Measurements from ENCODE around the gene ATP6AP1.
"Not testable (repeated sequence)": the region's sequence is repeated elsewhere in the genome, so short reads cannot be mapped to it uniquely, and the experiment has no call there.

The ATP6AP1 gene

GRCh38 chrX:154428176-154429171 is at the start of gene ATP6AP1:
Gene ATP6AP1 (plus strand): TSS chrX:154428677. CDS start chrX:154428693, 16 bp downstream.
- TF ChIP-seq JUND (IDR thresholded peaks at IDR 0.05; ENCODE audit: low read depth): no peak
- in situ Hi-C loops (cut with HindIII; ENCODE audit: low pct_unique_long_range_greater_than_20kb, low sequenced_read_pairs): no loop called here
- peak; percentile 68 to 92 for DNase-seq (ENCODE audit: low read depth in 1 of 2, low spot score in 1 of 2)

GRCh38 chrX:154378799-154379568 is 49.5 kb upstream of the ATP6AP1 start, which contains the start of gene EMD:
Gene EMD (plus strand): TSS chrX:154379295. CDS start chrX:154379485, 190 bp downstream.
- TF ChIP-seq JUND (IDR thresholded peaks at IDR 0.05; ENCODE audit: low read depth): no peak
- DNase-seq (ENCODE audit: low read depth in 1 of 2, low spot score in 1 of 2): peak; percentile 63 to 96
- in situ Hi-C loops (cut with HindIII; ENCODE audit: low pct_unique_long_range_greater_than_20kb, low sequenced_read_pairs): no loop called here

GRCh38 chrX:154379569-154379951 is 48.9 kb upstream of the ATP6AP1 start:
- DNase-seq (ENCODE audit: low read depth in 1 of 2, low spot score in 1 of 2): no peak
- in situ Hi-C loops (cut with HindIII; ENCODE audit: low pct_unique_long_range_greater_than_20kb, low sequenced_read_pairs): no loop called here
- TF ChIP-seq JUND (IDR thresholded peaks at IDR 0.05; ENCODE audit: low read depth): no peak

GRCh38 chrX:154380153-154380552 is 48.3 kb upstream of the ATP6AP1 start:
- TF ChIP-seq JUND (IDR thresholded peaks at IDR 0.05; ENCODE audit: low read depth): no peak
- DNase-seq (ENCODE audit: low read depth in 1 of 2, low spot score in 1 of 2): no peak
- in situ Hi-C loops (cut with HindIII; ENCODE audit: low pct_unique_long_range_greater_than_20kb, low sequenced_read_pairs): no loop called here

- no peak for TF ChIP-seq JUND (IDR thresholded peaks at IDR 0.05; ENCODE audit: low read depth)
- DNase-seq (ENCODE audit: low read depth in 1 of 2, low spot score in 1 of 2): no peak
- in situ Hi-C loops (cut with HindIII; ENCODE audit: low pct_unique_long_range_greater_than_20kb, low sequenced_read_pairs): no loop called here
Measured at GRCh38 chrX:154380787-154381186, 47.7 kb upstream of the ATP6AP1 start.

- in situ Hi-C loops (cut with HindIII; ENCODE audit: low pct_unique_long_range_greater_than_20kb, low sequenced_read_pairs): no loop called here
- no peak for DNase-seq (ENCODE audit: low read depth in 1 of 2, low spot score in 1 of 2)
- no peak for TF ChIP-seq JUND (IDR thresholded peaks at IDR 0.05; ENCODE audit: low read depth)
Measured at GRCh38 chrX:154381271-154381670, 47.2 kb upstream of the ATP6AP1 start.

- no peak for TF ChIP-seq JUND (IDR thresholded peaks at IDR 0.05; ENCODE audit: low read depth)
- in situ Hi-C loops (cut with HindIII; ENCODE audit: low pct_unique_long_range_greater_than_20kb, low sequenced_read_pairs): no loop called here
- no peak for DNase-seq (ENCODE audit: low read depth in 1 of 2, low spot score in 1 of 2)
Measured at GRCh38 chrX:154382483-154383069, 45.9 kb upstream of the ATP6AP1 start.

- TF ChIP-seq JUND (IDR thresholded peaks at IDR 0.05; ENCODE audit: low read depth): no peak
- no peak for DNase-seq (ENCODE audit: low read depth in 1 of 2, low spot score in 1 of 2)
- in situ Hi-C loops (cut with HindIII; ENCODE audit: low pct_unique_long_range_greater_than_20kb, low sequenced_read_pairs): no loop called here
Measured at GRCh38 chrX:154383359-154384283, 44.9 kb upstream of the ATP6AP1 start.

GRCh38 chrX:154384284-154384892 is 44.1 kb upstream of the ATP6AP1 start:
- in situ Hi-C loops (cut with HindIII; ENCODE audit: low pct_unique_long_range_greater_than_20kb, low sequenced_read_pairs): no loop called here
- no peak for DNase-seq (ENCODE audit: low read depth in 1 of 2, low spot score in 1 of 2)
- TF ChIP-seq JUND (IDR thresholded peaks at IDR 0.05; ENCODE audit: low read depth): no peak

- in situ Hi-C loops (cut with HindIII; ENCODE audit: low pct_unique_long_range_greater_than_20kb, low sequenced_read_pairs); DNase-seq (ENCODE audit: low read depth in 1 of 2, low spot score in 1 of 2): not testable (repeated sequence)
Measured at GRCh38 chrX:154388094-154388493, 40.4 kb upstream of the ATP6AP1 start.

GRCh38 chrX:154388649-154389048 is 39.8 kb upstream of the ATP6AP1 start:
- DNase-seq (ENCODE audit: low read depth in 1 of 2, low spot score in 1 of 2); in situ Hi-C loops (cut with HindIII; ENCODE audit: low pct_unique_long_range_greater_than_20kb, low sequenced_read_pairs): not testable (repeated sequence)

GRCh38 chrX:154389812-154390747 is 38.4 kb upstream of the ATP6AP1 start:
- DNase-seq (ENCODE audit: low read depth in 1 of 2, low spot score in 1 of 2); in situ Hi-C loops (cut with HindIII; ENCODE audit: low pct_unique_long_range_greater_than_20kb, low sequenced_read_pairs): not testable (repeated sequence)

- DNase-seq (ENCODE audit: low read depth in 1 of 2, low spot score in 1 of 2); in situ Hi-C loops (cut with HindIII; ENCODE audit: low pct_unique_long_range_greater_than_20kb, low sequenced_read_pairs): not testable (repeated sequence)
Measured at GRCh38 chrX:154396363-154396762, 32.1 kb upstream of the ATP6AP1 start.

Data from T47D (cell line).